GM18511 (cell line): ENCODE measurements around the gene SEMA4G.

Source experiments
- ATAC-seq: cut with Tn5 transposase; IDR thresholded peaks from one replicate; pipeline ENCODE4 v1.9.1; 2021; ENCODE audit warnings: mild to moderate bottlenecking, moderate library complexity; ENCODE audit not compliant: unreplicated experiment

Gene SEMA4G

GRCh38 chr10:101007099-101007711, 37.9 kb downstream of the SEMA4G start:
- ATAC-seq: no peak

GRCh38 chr10:101007915-101008822, 38.9 kb downstream of the SEMA4G start:
- ATAC-seq: no peak

GRCh38 chr10:101008823-101009423, 39.6 kb downstream of the SEMA4G start:
- ATAC-seq: no peak

- ATAC-seq: no peak
Measured at GRCh38 chr10:101010329-101010728, 41.0 kb downstream of the SEMA4G start.

GRCh38 chr10:101011517-101012423, 42.5 kb downstream of the SEMA4G start:
- ATAC-seq: no peak

- peak; percentile 79 for ATAC-seq
Measured at GRCh38 chr10:101012525-101013364, 43.4 kb downstream of the SEMA4G start.

- ATAC-seq: no peak
Measured at GRCh38 chr10:101013365-101013825, 44.1 kb downstream of the SEMA4G start.

GRCh38 chr10:101014230-101014884, 45.1 kb downstream of the SEMA4G start:
- no peak for ATAC-seq

GRCh38 chr10:101014966-101015581, 45.8 kb downstream of the SEMA4G start:
- ATAC-seq: no peak

GRCh38 chr10:101015582-101015973, 46.3 kb downstream of the SEMA4G start:
- no peak for ATAC-seq

GRCh38 chr10:101016814-101017213, 47.5 kb downstream of the SEMA4G start:
- no peak for ATAC-seq

GRCh38 chr10:101018118-101018599, 48.9 kb downstream of the SEMA4G start:
- no peak for ATAC-seq

GRCh38 chr10:101018600-101019439, 49.5 kb downstream of the SEMA4G start:
- peak; percentile 61 for ATAC-seq
